ENCODE measurements around the gene UBAP2L.

The UBAP2L gene

GRCh38 chr1:154174654-154175053 lies 46.1 kb upstream of the UBAP2L start:
- TF ChIP-seq CTCF (IDR thresholded peaks at IDR 0.05; ENCODE audit: insufficient read depth, low read length, poor library complexity, severe bottlenecking): no peak
- no peak for TF ChIP-seq EZH2phosphoT487 (conservative IDR thresholded peaks at IDR 0.05; ENCODE audit: low read length)
- H3K27me3 ChIP-seq (ENCODE audit: low read length): no peaks in the 10 kb centered on the region
- no peaks in the 10 kb centered on the region for H3K9me3 ChIP-seq (ENCODE audit: insufficient read depth, low read length)
- peaks cover 53% of the 10 kb centered on the region for H3K79me2 ChIP-seq (ENCODE audit: insufficient read depth, low read length)
- H3K36me3 ChIP-seq (ENCODE audit: low read length): peaks cover 29% of the 10 kb centered on the region
- no peak overlapping the region for H2AFZ ChIP-seq (ENCODE audit: low read depth, low read length, severe bottlenecking)
- no peak overlapping the region for H3K4me3 ChIP-seq (ENCODE audit: insufficient read depth, low read length, poor library complexity, severe bottlenecking)
- peaks cover 29% of the 10 kb centered on the region; the same call in 1 of the 2 replicates for H4K20me1 ChIP-seq (ENCODE audit: low read depth, low read length)
- H3K27ac ChIP-seq (ENCODE audit: low read depth, low read length): no peak overlapping the region
- H3K4me2 ChIP-seq (ENCODE audit: low read depth, low read length, poor library complexity, severe bottlenecking): no peak overlapping the region
- H3K9ac ChIP-seq (ENCODE audit: low read length): no peak overlapping the region
- H3F3A ChIP-seq (ENCODE audit: insufficient read depth): no peaks in the 10 kb centered on the region
- no peaks in the 10 kb centered on the region for H3K9me2 ChIP-seq (replicated peaks; ENCODE audit: insufficient read depth, low read length)

GRCh38 chr1:154176337-154176736 lies 44.4 kb upstream of the UBAP2L start:
- H3F3A ChIP-seq (ENCODE audit: insufficient read depth): no peaks in the 10 kb centered on the region
- H3K27ac ChIP-seq (ENCODE audit: low read depth, low read length): no peak overlapping the region
- no peaks in the 10 kb centered on the region for H3K27me3 ChIP-seq (ENCODE audit: low read length)
- TF ChIP-seq EZH2phosphoT487 (conservative IDR thresholded peaks at IDR 0.05; ENCODE audit: low read length): no peak
- TF ChIP-seq CTCF (IDR thresholded peaks at IDR 0.05; ENCODE audit: insufficient read depth, low read length, poor library complexity, severe bottlenecking): no peak
- peaks cover 15% of the 10 kb centered on the region for H3K36me3 ChIP-seq (ENCODE audit: low read length)
- no peaks in the 10 kb centered on the region for H3K9me3 ChIP-seq (ENCODE audit: insufficient read depth, low read length)
- no peak overlapping the region for H3K4me3 ChIP-seq (ENCODE audit: insufficient read depth, low read length, poor library complexity, severe bottlenecking)
- no peaks in the 10 kb centered on the region for H3K9me2 ChIP-seq (replicated peaks; ENCODE audit: insufficient read depth, low read length)
- H4K20me1 ChIP-seq (ENCODE audit: low read depth, low read length): peaks cover 40% of the 10 kb centered on the region
- H3K4me2 ChIP-seq (ENCODE audit: low read depth, low read length, poor library complexity, severe bottlenecking): no peak overlapping the region
- H3K79me2 ChIP-seq (ENCODE audit: insufficient read depth, low read length): peaks cover 70% of the 10 kb centered on the region
- H2AFZ ChIP-seq (ENCODE audit: low read depth, low read length, severe bottlenecking): no peak overlapping the region
- H3K9ac ChIP-seq (ENCODE audit: low read length): no peak overlapping the region

GRCh38 chr1:154178013-154178412 lies 42.7 kb upstream of the UBAP2L start:
- Histone ChIP-seq H3K27me3 (ENCODE audit: low read length) (no peaks in the 10 kb centered on the region), H3K9me3 (ENCODE audit: insufficient read depth, low read length) (no peaks in the 10 kb centered on the region), H3K79me2 (ENCODE audit: insufficient read depth, low read length) (peaks cover 86% of the 10 kb centered on the region), H3F3A (ENCODE audit: insufficient read depth) (no peaks in the 10 kb centered on the region), H2AFZ (ENCODE audit: low read depth, low read length, severe bottlenecking) (no peak overlapping the region), H3K9ac (ENCODE audit: low read length) (no peak overlapping the region), H3K9me2 (replicated peaks; ENCODE audit: insufficient read depth, low read length) (no peaks in the 10 kb centered on the region), H3K27ac (ENCODE audit: low read depth, low read length) (no peak overlapping the region), H4K20me1 (ENCODE audit: low read depth, low read length) (peaks cover 40% of the 10 kb centered on the region), H3K36me3 (ENCODE audit: low read length) (0 out of 2 replicates have a peak, but pooled peaks cover 11% of the 10 kb centered on the region), H3K4me3 (ENCODE audit: insufficient read depth, low read length, poor library complexity, severe bottlenecking) (no peak overlapping the region), H3K4me2 (ENCODE audit: low read depth, low read length, poor library complexity, severe bottlenecking) (no peak overlapping the region)
- no peak for TF ChIP-seq EZH2phosphoT487 (conservative IDR thresholded peaks at IDR 0.05; ENCODE audit: low read length)

GRCh38 chr1:154178911-154179811 lies 41.6 kb upstream of the UBAP2L start:
- Histone ChIP-seq H3K36me3 (ENCODE audit: low read length) (0 out of 2 replicates have a peak, but pooled peaks cover 11% of the 10 kb centered on the region), H4K20me1 (ENCODE audit: low read depth, low read length) (peaks cover 40% of the 10 kb centered on the region), H3K4me3 (ENCODE audit: insufficient read depth, low read length, poor library complexity, severe bottlenecking) (no peak overlapping the region), H3F3A (ENCODE audit: insufficient read depth) (no peaks in the 10 kb centered on the region), H3K9ac (ENCODE audit: low read length) (no peak overlapping the region), H3K27me3 (ENCODE audit: low read length) (no peaks in the 10 kb centered on the region), H3K27ac (ENCODE audit: low read depth, low read length) (no peak overlapping the region), H3K79me2 (ENCODE audit: insufficient read depth, low read length) (peaks cover 86% of the 10 kb centered on the region), H3K4me2 (ENCODE audit: low read depth, low read length, poor library complexity, severe bottlenecking) (no peak overlapping the region), H2AFZ (ENCODE audit: low read depth, low read length, severe bottlenecking) (no peak overlapping the region), H3K9me3 (ENCODE audit: insufficient read depth, low read length) (no peaks in the 10 kb centered on the region), H3K9me2 (replicated peaks; ENCODE audit: insufficient read depth, low read length) (no peaks in the 10 kb centered on the region)
- TF ChIP-seq CTCF (IDR thresholded peaks at IDR 0.05; ENCODE audit: insufficient read depth, low read length, poor library complexity, severe bottlenecking) (no peak), EZH2phosphoT487 (conservative IDR thresholded peaks at IDR 0.05; ENCODE audit: low read length) (no peak)

Measured in SU-DHL-6 (cell line).